SU-DHL-6 (cell line): ENCODE measurements around the gene KDELR1.

Source experiments
- CTCF ChIP-seq: fragments of 200-600 bp; sonication (generic); IDR thresholded peaks from one replicate; pipeline ENCODE4 v1.5.1; 2017; ENCODE audit warnings: antibody characterized with exemption, mild to moderate bottlenecking, low read length, moderate library complexity; ENCODE audit not compliant: insufficient read depth, poor library complexity, severe bottlenecking
- EZH2phosphoT487 ChIP-seq: fragments of 200-600 bp; sonication (generic), shearing (Covaris generic); conservative IDR thresholded peaks from 2 replicates; pipeline ENCODE4 v1.6.1; 2018; ENCODE audit warnings: mild to moderate bottlenecking, antibody characterized with exemption, low read length, moderate library complexity, mixed read lengths

GRCh38 chr19:48428670-48429069 lies 37.3 kb upstream of the KDELR1 start:
- TF ChIP-seq CTCF (no peak), EZH2phosphoT487 (no peak)
